K562 (cell line): ENCODE results near the gene TJP3. TPM values are rescaled to one million over a fixed set of nuclear protein-coding genes. Genes with fewer than 3 reads are reported as not detected.

Experiments used
- ATAC-seq: fragments of 200-7000 bp; cut with Tn5 transposase; 3 replicates; pipeline ENCODE4 v1.9.1; 2020; ENCODE audit warnings: moderate library complexity
- BruUV-seq: library from RNA; stranded (reverse); fragments of 400-500 nt; replicated peaks from 2 replicates; lab custom pipeline; 2021; lab: Mats Ljungman, UMichigan
- CTCF ChIA-PET: fragments of 300-600 bp; formaldehyde crosslinking; extraction: SDS; loops from one replicate; lab custom pipeline; 2021; ENCODE audit warnings: low intra/inter-chr PET ratio; lab: Yijun Ruan, JAX
- POLR2A ChIA-PET: fragments of 300-600, 350-650 bp; sonication (Branson Sonifier 250); formaldehyde crosslinking; extraction: SDS; loops from one replicate; lab custom pipeline; 2021; ENCODE audit warnings: antibody characterized with exemption, inconsistent platforms; lab: Yijun Ruan, JAX
- DNase-seq, 4 experiments: peaks; one replicate each; pipeline versions ENCODE4 v3.0.0 to v3.0.0-alpha.2; 2011 to 2018; ENCODE audit warnings: low spot score in 3 of 4, mixed read lengths in 3 of 4; ENCODE audit errors: extremely low read depth in 1 of 4
- FAIRE-seq: peaks from 2 replicates; lab custom pipeline; 2011; peaks lifted over from hg19 to GRCh38; lab: Jason Lieb, UNC
- H2AFZ ChIP-seq: 2 replicates; pipeline ENCODE4 v1.6.0; 2011; ENCODE audit warnings: low read depth, low read length, control low read depth, inconsistent platforms
- H3K27ac ChIP-seq: fragments of 200-600 bp; 3 replicates; pipeline ENCODE4 v1.8.0; 2011; ENCODE audit warnings: low read depth, mild to moderate bottlenecking, control low read depth, inconsistent platforms, low read length, moderate library complexity, mixed read lengths; ENCODE audit errors: extremely low read depth
- H3K27me3 ChIP-seq, 2 experiments: fragments of 300-600 bp in 1 of 2; 2 replicates in 1 of 2; 3 replicates in 1 of 2; pipeline versions ENCODE4 v1.6.0 to v1.8.0; 2011; ENCODE audit warnings: inconsistent platforms in 2 of 2, low read length in 2 of 2, mild to moderate bottlenecking in 1 of 2, mixed read lengths in 1 of 2, moderate library complexity in 1 of 2; ENCODE audit not compliant: control insufficient read depth in 2 of 2, insufficient read depth in 2 of 2
- H3K36me3 ChIP-seq: fragments of 300-600 bp; 3 replicates; pipeline ENCODE4 v1.8.0; 2011; ENCODE audit warnings: mild to moderate bottlenecking, low read length, inconsistent platforms; ENCODE audit not compliant: control insufficient read depth, insufficient read depth
- H3K4me1 ChIP-seq, 2 experiments: fragments of 200-600 bp in 1 of 2; replicated peaks in 1 of 2; 2 replicates in 1 of 2; 3 replicates in 1 of 2; pipeline versions ENCODE4 v1.5.1 to v1.8.0; 2011; ENCODE audit warnings: inconsistent platforms in 2 of 2, low read length in 2 of 2, mild to moderate bottlenecking in 1 of 2, mixed read lengths in 1 of 2, moderate library complexity in 1 of 2; ENCODE audit not compliant: control insufficient read depth in 2 of 2, insufficient read depth in 2 of 2
- H3K4me2 ChIP-seq: 2 replicates; pipeline ENCODE4 v1.6.1; 2011; ENCODE audit warnings: low read length, control low read depth, inconsistent platforms, mixed read lengths; ENCODE audit not compliant: insufficient read depth
- H3K4me3 ChIP-seq: fragments of 200-600 bp; sonication (generic), shearing (Covaris generic); 2 replicates; pipeline ENCODE4 v1.5.1; 2016; ENCODE audit warnings: control low read depth, inconsistent platforms
- H3K79me2 ChIP-seq: fragments of 200-600 bp; 3 replicates; pipeline ENCODE4 v1.8.0; 2011; ENCODE audit warnings: low read length, inconsistent platforms; ENCODE audit not compliant: control insufficient read depth, insufficient read depth
- H3K9ac ChIP-seq, 2 experiments: 2 replicates each; pipeline versions ENCODE4 v1.6.0 to v1.6.1; 2011; ENCODE audit warnings: low read depth in 2 of 2, low read length in 2 of 2, control low read depth in 1 of 2, inconsistent platforms in 1 of 2, mild to moderate bottlenecking in 1 of 2, mixed read lengths in 1 of 2; ENCODE audit not compliant: insufficient read depth in 1 of 2
- H3K9me1 ChIP-seq: one replicate; pipeline ENCODE4 v1.6.0; 2011; ENCODE audit warnings: inconsistent platforms, mild to moderate bottlenecking, low read length, moderate library complexity; ENCODE audit not compliant: control insufficient read depth, insufficient read depth
- H3K9me3 ChIP-seq: replicated peaks from 2 replicates; pipeline ENCODE4 v1.5.1; 2011; ENCODE audit warnings: low read depth, low read length, inconsistent platforms; ENCODE audit not compliant: control insufficient read depth, insufficient read depth
- H4K20me1 ChIP-seq: replicated peaks from 2 replicates; pipeline ENCODE4 v1.6.1; 2011; ENCODE audit warnings: low read length, inconsistent platforms, mixed read lengths; ENCODE audit not compliant: control insufficient read depth, insufficient read depth
- ARID1B ChIP-seq: fragments of 450-650 bp; IDR thresholded peaks from 2 replicates; pipeline ENCODE4 v1.6.1; 2016; ENCODE audit warnings: antibody characterized with exemption, mild to moderate bottlenecking, inconsistent platforms
- CBX2 ChIP-seq: fragments of 200-600 bp; sonication (generic); IDR thresholded peaks from one replicate; pipeline ENCODE4 v1.6.1; 2012; ENCODE audit warnings: mild to moderate bottlenecking, low read length, inconsistent platforms; ENCODE audit not compliant: insufficient read depth, poor library complexity, severe bottlenecking
- EGR1 ChIP-seq: fragments of 450-650 bp; conservative IDR thresholded peaks from 2 replicates; pipeline ENCODE4 v1.6.1; 2017; ENCODE audit warnings: mild to moderate bottlenecking
- KDM4B ChIP-seq, 2 experiments: fragments of 450-650 bp in 1 of 2; sonication (generic) in 1 of 2; IDR thresholded peaks; 2 replicates each; pipeline ENCODE4 v1.6.1; 2016 to 2017; ENCODE audit warnings: borderline replicate concordance in 2 of 2, antibody characterized with exemption in 1 of 2, low read depth in 1 of 2, mild to moderate bottlenecking in 1 of 2
- KLF16 ChIP-seq: IDR thresholded peaks from 2 replicates; pipeline ENCODE4 v1.6.1; 2016; ENCODE audit warnings: antibody characterized with exemption
- MTF1 ChIP-seq: fragments of 250-450 bp; sonication (Bioruptor Pico); IDR thresholded peaks from 2 replicates; pipeline ENCODE4 v1.9.0; 2021; ENCODE audit warnings: moderate library complexity, mild to moderate bottlenecking, inconsistent platforms, borderline replicate concordance
- NCOA1 ChIP-seq: fragments of 450-650 bp; IDR thresholded peaks from 2 replicates; pipeline ENCODE4 v1.6.1; 2016; ENCODE audit warnings: low read depth
- NELFE ChIP-seq: IDR thresholded peaks from 2 replicates; pipeline ENCODE4 v1.6.1; 2011; ENCODE audit warnings: mild to moderate bottlenecking; ENCODE audit not compliant: insufficient read depth, insufficient read length
- NRF1 ChIP-seq, 2 experiments: fragments of 450-650 bp; IDR thresholded peaks in 1 of 2; conservative IDR thresholded peaks in 1 of 2; 2 replicates each; pipeline ENCODE4 v1.6.1; 2014; ENCODE audit warnings: mild to moderate bottlenecking in 2 of 2
- TAF1 ChIP-seq: IDR thresholded peaks from 2 replicates; pipeline ENCODE4 v1.6.1; 2011; ENCODE audit warnings: mild to moderate bottlenecking, low read length, moderate library complexity; ENCODE audit not compliant: insufficient read depth, control insufficient read depth, severe bottlenecking; ENCODE audit errors: extremely low read depth
- ZC3H11A ChIP-seq: IDR thresholded peaks from 2 replicates; pipeline ENCODE4 v1.6.1; 2012; ENCODE audit warnings: low read depth, low read length, improper control_type of control experiment
- WGBS: fragments of 100-300 bp; shearing (Covaris generic); methylation state at CpG from one replicate; pipeline ENCODE4 v1.1.6; 2016; ENCODE audit warnings: low coverage, mixed read lengths; ENCODE audit not compliant: insufficient coverage; ENCODE audit errors: missing lambda C conversion rate; 5-methylcytosine and 5-hydroxymethylcytosine counted together
- in situ Hi-C: fragments of 300-500 bp; cut with MboI; formaldehyde crosslinking; loops from 4 replicates; pipeline ENCODE4 v1.15.0; 2018; ENCODE audit warnings: inconsistent platforms, mixed read lengths
- intact Hi-C: fragments of 100-400 bp; cut with micrococcal nuclease; formaldehyde crosslinking; loops from 2 replicates; pipeline ENCODE4 v1.14.2; 2022
- polyA plus RNA-seq, 8 experiments: library from polyadenylated mRNA; depleted of rRNA in 4 of 8; stranded (reverse) in 5 of 8; unstranded in 3 of 8; fragments of >200 nt; fragmentation: Nextera tagmentation in 2 of 8; fragmentation: Illumina TruSeq in 1 of 8; extraction: Ambion mirVana in 2 of 8; extraction: Trizol in 1 of 8; gene quantifications; 2 replicates each; pipeline versions ENCODE4 v1.2.1 to v1.2.3, GENCODE V29; 2011 to 2014; ENCODE audit warnings: inconsistent platforms in 1 of 8, missing spikeins in 1 of 8
- total RNA-seq, 7 experiments: library from RNA; depleted of rRNA in 6 of 7; stranded (reverse); fragments of >200 nt in 6 of 7; fragmentation: Illumina TruSeq in 2 of 7; extraction: Trizol in 2 of 7; gene quantifications; 2 replicates each; pipeline versions ENCODE4 v1.2.1 to v1.2.3, GENCODE V29; 2011 to 2021; ENCODE audit warnings: low replicate concordance in 1 of 7
- TF ChIP-seq, protein P1 (sequence below): fragments of 200-800 bp; sonication (Bioruptor generic); IDR thresholded peaks from 2 replicates; pipeline ENCODE4 v1.6.1; 2016; ENCODE audit warnings: missing genetic modification characterization, missing compliant biosample characterization
- TF ChIP-seq, protein P2 (sequence below): fragments of 250-450 bp; sonication (Bioruptor Pico); IDR thresholded peaks from 2 replicates; pipeline ENCODE4 v1.8.0; 2022; ENCODE audit warnings: moderate library complexity, mild to moderate bottlenecking, inconsistent platforms

The TJP3 gene
- total and polyA plus RNA-seq, 9 of the 15 experiments (the other 6 are each of a cell fraction or from before 2014, with no cell fraction given), result 0.11 to 2.4 (median 0.57) TPM; not detected in 1

DNA sequence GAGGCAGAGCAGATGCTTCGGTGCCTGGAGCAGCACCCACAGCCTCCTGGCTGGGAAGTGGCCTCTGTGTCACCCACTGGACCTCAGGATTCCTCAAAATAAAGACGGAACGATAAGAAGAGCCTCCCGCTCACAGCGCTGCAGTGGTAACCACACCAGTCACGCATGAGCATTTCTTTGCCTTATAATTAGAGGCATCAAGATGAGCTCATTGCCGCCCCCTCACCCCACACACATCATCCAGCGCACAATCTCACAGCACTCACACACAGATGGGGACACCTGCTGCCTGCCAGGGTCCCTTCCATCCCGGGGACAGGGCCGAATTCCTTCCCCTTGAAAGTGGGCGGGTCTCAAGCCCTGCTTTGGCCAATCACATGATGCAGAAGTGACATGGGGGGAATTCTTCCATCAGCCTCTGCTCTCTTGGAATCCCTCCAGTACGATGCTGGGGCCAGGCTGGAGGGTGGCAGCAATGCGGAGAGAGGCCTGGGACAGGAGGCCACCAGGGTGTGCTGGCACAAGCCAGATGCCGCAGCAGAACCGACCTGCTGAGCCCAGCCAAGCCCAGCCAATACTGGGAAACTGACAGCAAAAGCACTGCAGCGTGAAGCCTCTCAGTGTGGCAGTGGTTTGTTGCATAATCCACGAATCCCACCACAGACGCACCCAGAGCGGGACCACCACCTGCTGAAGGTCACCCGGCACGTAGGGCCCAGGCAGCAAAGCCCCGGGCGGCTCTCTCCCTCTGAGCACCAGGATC, 23.9 kb upstream of the TJP3 start:
- Histone ChIP-seq H3K4me3 (no peak overlapping the region; the same call in 1 of the 2 replicates), H3K9me1 (peaks cover 9% of the 10 kb centered on the region), H3K4me2 (peak overlapping the region; percentile 51), H3K79me2 (peaks cover 57% of the 10 kb centered on the region), H3K9me3 (no peaks in the 10 kb centered on the region), H2AFZ (no peak overlapping the region), H3K27me3 (no peaks in the 10 kb centered on the region), H3K27ac (peak overlapping the region; percentile 57; the same call in 1 of the 3 replicates), H3K36me3 (peaks cover 21% of the 10 kb centered on the region; the same call in 1 of the 3 replicates), H4K20me1 (peaks cover 31% of the 10 kb centered on the region), H3K4me1 (peaks cover 25 to 63% of the 10 kb centered on the region in 2 experiments), H3K9ac (peak overlapping the region in 1 of 2 experiments; percentile 75; a peak in 2 of 4 replicates)
- 52% methylated on average over 23 of the region's 23 CpGs for WGBS
- intact Hi-C loops, result no loop called here
- in situ Hi-C loops, result no loop called here
- ATAC-seq (peak; percentile 72), FAIRE-seq (peak; percentile 97), DNase-seq (peak; percentile 79 to 86 (median 82))
- CTCF ChIA-PET, result no interaction called here
- no TSS peak for BruUV-seq
- POLR2A ChIA-PET, result interaction anchor here (0.6 to 1.3 kb wide), 5 partner anchors 9 to 986 kb away, joined by 3 to 6 read pairs (median 3); no protein-coding TSS in a partner anchor
- TF ChIP-seq CBX2, result no peak
- no peak for TF ChIP-seq NELFE
- TF ChIP-seq, protein P1, sequence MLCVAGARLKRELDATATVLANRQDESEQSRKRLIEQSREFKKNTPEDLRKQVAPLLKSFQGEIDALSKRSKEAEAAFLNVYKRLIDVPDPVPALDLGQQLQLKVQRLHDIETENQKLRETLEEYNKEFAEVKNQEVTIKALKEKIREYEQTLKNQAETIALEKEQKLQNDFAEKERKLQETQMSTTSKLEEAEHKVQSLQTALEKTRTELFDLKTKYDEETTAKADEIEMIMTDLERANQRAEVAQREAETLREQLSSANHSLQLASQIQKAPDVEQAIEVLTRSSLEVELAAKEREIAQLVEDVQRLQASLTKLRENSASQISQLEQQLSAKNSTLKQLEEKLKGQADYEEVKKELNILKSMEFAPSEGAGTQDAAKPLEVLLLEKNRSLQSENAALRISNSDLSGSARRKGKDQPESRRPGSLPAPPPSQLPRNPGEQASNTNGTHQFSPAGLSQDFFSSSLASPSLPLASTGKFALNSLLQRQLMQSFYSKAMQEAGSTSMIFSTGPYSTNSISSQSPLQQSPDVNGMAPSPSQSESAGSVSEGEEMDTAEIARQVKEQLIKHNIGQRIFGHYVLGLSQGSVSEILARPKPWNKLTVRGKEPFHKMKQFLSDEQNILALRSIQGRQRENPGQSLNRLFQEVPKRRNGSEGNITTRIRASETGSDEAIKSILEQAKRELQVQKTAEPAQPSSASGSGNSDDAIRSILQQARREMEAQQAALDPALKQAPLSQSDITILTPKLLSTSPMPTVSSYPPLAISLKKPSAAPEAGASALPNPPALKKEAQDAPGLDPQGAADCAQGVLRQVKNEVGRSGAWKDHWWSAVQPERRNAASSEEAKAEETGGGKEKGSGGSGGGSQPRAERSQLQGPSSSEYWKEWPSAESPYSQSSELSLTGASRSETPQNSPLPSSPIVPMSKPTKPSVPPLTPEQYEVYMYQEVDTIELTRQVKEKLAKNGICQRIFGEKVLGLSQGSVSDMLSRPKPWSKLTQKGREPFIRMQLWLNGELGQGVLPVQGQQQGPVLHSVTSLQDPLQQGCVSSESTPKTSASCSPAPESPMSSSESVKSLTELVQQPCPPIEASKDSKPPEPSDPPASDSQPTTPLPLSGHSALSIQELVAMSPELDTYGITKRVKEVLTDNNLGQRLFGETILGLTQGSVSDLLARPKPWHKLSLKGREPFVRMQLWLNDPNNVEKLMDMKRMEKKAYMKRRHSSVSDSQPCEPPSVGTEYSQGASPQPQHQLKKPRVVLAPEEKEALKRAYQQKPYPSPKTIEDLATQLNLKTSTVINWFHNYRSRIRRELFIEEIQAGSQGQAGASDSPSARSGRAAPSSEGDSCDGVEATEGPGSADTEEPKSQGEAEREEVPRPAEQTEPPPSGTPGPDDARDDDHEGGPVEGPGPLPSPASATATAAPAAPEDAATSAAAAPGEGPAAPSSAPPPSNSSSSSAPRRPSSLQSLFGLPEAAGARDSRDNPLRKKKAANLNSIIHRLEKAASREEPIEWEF, result no peak
- peak; percentile 20; the same call in 1 of the 2 replicates for TF ChIP-seq ARID1B
- TF ChIP-seq NCOA1, result no peak
- TF ChIP-seq, protein P2, sequence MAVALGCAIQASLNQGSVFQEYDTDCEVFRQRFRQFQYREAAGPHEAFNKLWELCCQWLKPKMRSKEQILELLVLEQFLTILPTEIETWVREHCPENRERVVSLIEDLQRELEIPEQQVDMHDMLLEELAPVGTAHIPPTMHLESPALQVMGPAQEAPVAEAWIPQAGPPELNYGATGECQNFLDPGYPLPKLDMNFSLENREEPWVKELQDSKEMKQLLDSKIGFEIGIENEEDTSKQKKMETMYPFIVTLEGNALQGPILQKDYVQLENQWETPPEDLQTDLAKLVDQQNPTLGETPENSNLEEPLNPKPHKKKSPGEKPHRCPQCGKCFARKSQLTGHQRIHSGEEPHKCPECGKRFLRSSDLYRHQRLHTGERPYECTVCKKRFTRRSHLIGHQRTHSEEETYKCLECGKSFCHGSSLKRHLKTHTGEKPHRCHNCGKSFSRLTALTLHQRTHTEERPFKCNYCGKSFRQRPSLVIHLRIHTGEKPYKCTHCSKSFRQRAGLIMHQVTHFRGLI, result no peak
- no peak for TF ChIP-seq KLF16
- 0 out of 4 replicates have a peak, but pooled peaks of 1 of the 2 experiments have one; percentile 17 for TF ChIP-seq KDM4B (IDR thresholded peaks at IDR 0.05; ENCODE audit: borderline replicate concordance in 2 of 2, low read depth in 1 of 2)
- TF ChIP-seq TAF1, result peak; percentile 14
- TF ChIP-seq MTF1 (CRISPR knock-in tag), result no peak
- TF ChIP-seq EGR1, result peak; percentile 96
- no peak for TF ChIP-seq ZC3H11A
- TF ChIP-seq NRF1 (conservative IDR thresholded peaks at IDR 0.05 in 1 of 2, IDR thresholded peaks at IDR 0.05 in 1 of 2), result peak; percentile 62 to 73
